Erythroblast (primary cell): Measurements from ENCODE around the gene OLFML2B.
A peak's percentile ranks its signal among the peaks of the same experiment; 100 is the strongest.

Experiments used
- DNase-seq, 2 experiments: peaks; one replicate each; lab custom pipeline; 2025; lab: John Stamatoyannopoulos, UW
- GATA1 ChIP-seq: IDR thresholded peaks from 2 replicates; pipeline ENCODE4 v1.6.1; 2011; ENCODE audit warnings: low read depth, mild to moderate bottlenecking, control low read depth, low read length, moderate library complexity
- POLR2A ChIP-seq: IDR thresholded peaks from 2 replicates; pipeline ENCODE4 v1.6.1; 2011; ENCODE audit warnings: mild to moderate bottlenecking, low read length

The OLFML2B gene

DNA sequence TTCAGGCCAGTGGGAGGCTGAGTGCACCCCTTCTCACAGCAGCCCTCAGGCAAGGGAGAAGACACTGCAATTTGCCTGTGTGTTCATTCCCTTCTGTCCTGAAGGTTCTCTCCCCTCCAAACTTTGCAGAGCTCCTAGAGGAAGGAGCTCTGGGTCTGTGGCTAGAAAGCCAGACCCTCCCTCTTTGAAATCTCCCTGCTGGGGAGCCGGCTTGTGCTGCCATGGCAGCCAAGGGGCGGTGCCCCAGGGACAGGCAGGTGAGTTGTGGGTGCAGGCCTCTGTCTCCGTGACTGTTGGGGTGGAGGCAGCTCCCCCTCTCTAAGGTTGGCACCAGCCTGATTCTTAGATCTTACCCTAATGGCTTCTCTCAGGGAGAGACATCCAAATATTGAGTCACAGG lies 53.0 kb downstream of the OLFML2B start:
- DNase-seq = no peak
- TF ChIP-seq GATA1 (no peak), POLR2A (no peak)

DNA sequence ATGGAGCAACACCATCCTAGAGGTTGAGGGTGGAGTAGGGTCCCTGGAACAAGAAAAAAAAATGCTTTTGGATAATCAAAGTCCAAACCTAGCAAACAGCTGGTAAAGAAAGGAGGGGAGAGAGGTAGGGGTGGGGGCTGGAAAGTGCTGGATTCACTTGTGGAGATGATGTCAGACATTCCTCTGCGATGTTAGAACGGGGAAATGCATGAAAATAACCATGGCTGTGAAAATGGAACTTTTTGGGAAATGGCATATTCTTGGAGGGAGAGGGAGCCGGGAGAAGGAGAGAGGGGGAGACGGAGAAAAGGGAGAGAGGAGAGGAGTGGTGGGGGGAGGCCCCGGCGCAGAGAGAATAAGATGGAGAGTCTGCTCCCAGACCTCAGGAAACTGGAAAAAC lies 53.6 kb downstream of the OLFML2B start:
- no peak for DNase-seq
- TF ChIP-seq POLR2A (no peak), GATA1 (no peak)

GRCh38 chr1:161966067-161966466 lies 57.6 kb downstream of the OLFML2B start:
- TF ChIP-seq GATA1 = no peak
- no peak for TF ChIP-seq POLR2A
- DNase-seq = no peak

DNA sequence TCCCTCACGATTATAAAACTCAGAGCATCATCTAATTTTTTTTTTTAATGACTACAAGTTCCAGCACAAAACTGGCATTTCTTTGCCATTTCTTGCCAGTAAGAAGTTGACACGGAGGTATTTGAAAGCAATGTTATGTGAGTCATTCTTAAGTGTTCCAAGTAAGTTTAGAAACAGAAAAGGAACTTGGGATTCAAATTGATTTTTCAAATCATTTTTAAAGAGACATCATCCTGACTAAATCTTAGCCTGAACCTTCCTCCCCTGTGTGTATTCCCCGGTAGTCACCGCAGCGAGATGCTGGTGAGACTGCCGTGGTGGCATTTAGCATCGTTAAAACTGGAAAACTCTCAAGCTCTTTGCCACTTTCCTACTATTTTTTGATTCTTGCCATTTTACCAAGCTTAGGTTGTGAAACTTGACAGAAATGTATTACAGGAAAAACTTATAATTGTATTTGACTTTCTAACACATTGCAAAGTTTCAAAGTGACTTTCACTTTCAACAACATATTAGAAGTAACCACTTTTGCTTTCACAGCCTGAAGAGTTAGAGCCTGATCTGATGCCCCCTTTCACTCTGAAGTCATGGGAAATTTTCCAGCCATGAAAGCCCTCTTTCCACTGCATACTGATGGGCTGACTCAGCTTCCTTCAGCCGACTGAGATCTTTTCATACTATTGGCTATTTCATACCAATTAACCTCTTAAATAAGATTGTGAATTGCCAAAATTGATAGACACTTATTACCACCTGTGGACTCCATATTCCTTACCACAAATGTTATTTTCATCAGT lies 61.4 kb downstream of the OLFML2B start:
- peak in 1 of 2 experiments; percentile 12 for DNase-seq

DNA sequence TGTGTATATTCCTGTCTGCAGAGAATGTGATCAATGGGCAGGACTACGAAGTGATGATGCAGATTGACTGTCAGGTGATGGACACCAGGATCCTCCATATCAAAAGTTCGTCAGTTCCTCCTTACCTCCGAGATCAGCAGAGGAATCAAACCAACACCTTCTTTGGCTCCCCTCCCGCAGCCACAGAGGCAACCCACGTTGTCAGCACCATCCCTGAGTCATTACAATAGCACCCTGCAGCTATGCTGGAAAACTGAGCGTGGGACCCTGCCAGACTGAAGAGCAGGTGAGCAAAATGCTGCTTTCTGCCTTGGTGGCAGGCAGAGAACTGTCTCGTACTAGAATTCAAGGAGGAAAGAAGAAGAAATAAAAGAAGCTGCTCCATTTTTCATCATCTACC lies 65.2 kb downstream of the OLFML2B start:
- DNase-seq = no peak
- TF ChIP-seq GATA1 (no peak), POLR2A (no peak)

More for the DNA sequence above, 61.4 kb downstream of the OLFML2B start:
- TF ChIP-seq GATA1 (no peak), POLR2A (no peak)

DNA sequence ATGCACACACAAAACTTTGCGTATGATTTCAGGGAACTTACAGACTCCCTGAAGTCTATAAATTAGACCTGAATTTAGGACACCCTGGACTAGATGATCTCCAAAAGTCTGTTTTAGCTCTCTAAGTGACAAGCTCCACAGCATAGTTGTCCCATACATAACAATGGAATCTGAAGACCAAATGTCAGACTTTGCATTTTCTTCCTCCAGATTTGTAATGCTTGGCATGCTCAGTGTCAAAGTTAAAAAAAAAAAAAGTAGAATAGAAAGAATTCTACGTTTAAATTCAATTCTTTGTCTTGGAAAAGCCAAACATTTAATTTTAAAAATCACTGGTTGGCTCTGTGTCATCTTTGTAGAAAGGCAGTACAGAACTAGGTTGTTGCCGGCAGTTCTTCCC lies 66.7 kb downstream of the OLFML2B start:
- DNase-seq = no peak
- TF ChIP-seq POLR2A = no peak
- TF ChIP-seq GATA1 = no peak

- TF ChIP-seq GATA1 = no peak
- TF ChIP-seq POLR2A = no peak
- peak in 1 of 2 experiments; percentile 14 for DNase-seq
Observed at GRCh38 chr1:161956097-161956496, 67.6 kb downstream of the OLFML2B start.

GRCh38 chr1:161955606-161956005 lies 68.1 kb downstream of the OLFML2B start:
- TF ChIP-seq POLR2A = no peak
- no peak for TF ChIP-seq GATA1
- DNase-seq = no peak

DNA sequence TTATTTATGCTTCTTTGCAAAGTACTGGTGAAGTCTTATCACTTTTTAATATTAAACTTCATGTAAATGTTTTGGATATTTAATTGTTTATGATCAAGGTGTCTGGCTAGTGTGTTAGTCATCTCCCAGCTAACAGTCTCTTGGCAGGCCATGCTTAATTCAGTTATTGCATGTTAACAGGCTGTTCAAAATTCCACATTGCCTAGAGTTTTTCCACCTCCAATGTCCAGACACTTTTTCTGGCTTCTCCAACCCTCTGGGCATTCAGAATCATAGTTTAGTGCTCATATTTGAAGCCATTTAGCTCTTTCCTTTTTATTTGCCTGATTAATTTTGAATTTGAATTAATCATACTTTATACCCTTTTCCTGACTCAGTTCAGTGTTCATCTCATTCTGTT lies 69.2 kb downstream of the OLFML2B start:
- TF ChIP-seq POLR2A (no peak), GATA1 (no peak)
- DNase-seq = no peak

DNA sequence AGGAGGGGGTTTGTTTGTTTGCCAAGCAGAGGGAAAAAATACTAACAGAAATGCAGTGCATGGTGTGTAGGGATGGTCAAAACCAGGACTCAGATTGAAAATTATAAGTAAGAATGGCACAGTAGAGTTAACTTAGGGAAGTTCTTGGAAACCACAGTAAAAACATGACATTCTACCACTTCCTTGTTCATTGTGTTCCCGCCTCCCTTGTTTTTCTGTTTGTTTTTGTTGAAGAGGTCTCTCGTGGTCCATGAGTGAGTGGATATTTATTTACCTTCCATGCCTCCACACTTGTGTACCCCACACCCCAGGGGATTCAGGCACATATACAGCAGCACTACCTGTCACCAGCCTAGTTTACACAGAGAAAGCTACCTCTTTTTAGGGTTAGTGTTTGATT lies 69.6 kb downstream of the OLFML2B start:
- peak in 1 of 2 experiments; percentile 20 for DNase-seq
- no peak for TF ChIP-seq POLR2A
- no peak for TF ChIP-seq GATA1

DNA sequence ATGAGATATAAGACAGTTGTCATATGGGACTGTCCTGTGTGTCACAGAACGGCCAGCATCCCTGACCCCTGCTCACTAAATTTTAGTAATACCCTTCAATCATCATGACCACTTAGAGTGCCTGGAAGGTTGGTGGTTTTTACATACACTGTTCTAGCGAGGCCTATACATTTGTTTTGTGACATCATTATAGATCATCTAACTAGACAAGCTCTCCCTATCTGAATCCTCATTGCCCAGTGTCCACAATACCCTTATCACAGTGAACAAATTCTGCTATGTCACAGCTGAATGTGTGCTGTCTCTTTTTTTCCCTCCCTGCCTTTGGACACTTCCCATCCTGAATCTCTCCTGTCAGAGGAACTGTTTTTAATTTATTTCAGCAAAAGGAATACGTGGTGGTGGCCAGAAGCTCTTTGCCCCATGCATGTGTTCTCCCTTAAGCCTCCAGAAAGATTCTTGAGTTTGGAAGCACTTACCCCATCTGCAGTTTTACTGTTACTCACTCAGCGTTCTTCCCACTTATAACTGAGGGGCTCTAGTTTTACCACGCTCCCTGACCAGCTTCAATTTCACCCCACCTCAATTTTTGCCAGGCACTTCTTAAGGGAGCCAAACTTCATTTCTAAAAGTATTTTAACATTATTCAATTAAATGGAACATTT lies 70.3 kb downstream of the OLFML2B start:
- TF ChIP-seq GATA1 (no peak), POLR2A (no peak)
- DNase-seq = peak; percentile 63 to 84

- peak; percentile 30 to 40 for DNase-seq
- TF ChIP-seq POLR2A (no peak), GATA1 (no peak)
Observed at GRCh38 chr1:161952607-161953172, 71.0 kb downstream of the OLFML2B start.

GRCh38 chr1:161951646-161952045 lies 72.0 kb downstream of the OLFML2B start:
- no peak for TF ChIP-seq GATA1
- no peak for TF ChIP-seq POLR2A
- DNase-seq = no peak

- no peak for TF ChIP-seq GATA1
- TF ChIP-seq POLR2A = no peak
- no peak for DNase-seq
Observed at GRCh38 chr1:161950377-161950776, 73.3 kb downstream of the OLFML2B start.
